Endometrium (tissue), 2 donors: ENCODE data around the gene IQCN.

ENCODE experiments used
- FAIRE-seq: peaks from 2 replicates; lab custom pipeline; 2012; peaks lifted over from hg19 to GRCh38; lab: Jason Lieb, UNC
- donor health status: control.
- donor health status: control.

IQCN gene

GRCh38 chr19:18233224-18233825 is 40.9 kb downstream of the IQCN start:
- no peak for FAIRE-seq

GRCh38 chr19:18232540-18233223 is 41.6 kb downstream of the IQCN start:
- no peak for FAIRE-seq

GRCh38 chr19:18231775-18232174 is 42.5 kb downstream of the IQCN start:
- no peak for FAIRE-seq

GRCh38 chr19:18230941-18231734 is 43.1 kb downstream of the IQCN start:
- no peak for FAIRE-seq

- FAIRE-seq: no peak
Observed at GRCh38 chr19:18229915-18230314, 44.3 kb downstream of the IQCN start.

- FAIRE-seq: no peak
Observed at GRCh38 chr19:18229474-18229873, 44.8 kb downstream of the IQCN start.

- no peak for FAIRE-seq
Observed at GRCh38 chr19:18227781-18228271, 46.4 kb downstream of the IQCN start.

GRCh38 chr19:18226956-18227780 is 47.1 kb downstream of the IQCN start:
- no peak for FAIRE-seq

- no peak for FAIRE-seq
Observed at GRCh38 chr19:18225702-18226468, 48.4 kb downstream of the IQCN start, which contains the start of gene PDE4C. Gene PDE4C, minus strand, starts transcription at chr19:18226438. Its CDS starts 23 bp downstream, at chr19:18226415.

- no peak for FAIRE-seq
Observed at GRCh38 chr19:18225355-18225701, 48.9 kb downstream of the IQCN start.

GRCh38 chr19:18224525-18225354 is 49.5 kb downstream of the IQCN start:
- peak; percentile 98 for FAIRE-seq

GRCh38 chr19:18223860-18224524 is 50.3 kb downstream of the IQCN start:
- no peak for FAIRE-seq

GRCh38 chr19:18221815-18222725 is 52.2 kb downstream of the IQCN start:
- no peak for FAIRE-seq

GRCh38 chr19:18220632-18221275 is 53.5 kb downstream of the IQCN start:
- FAIRE-seq: no peak

- no peak for FAIRE-seq
Observed at GRCh38 chr19:18219911-18220631, 54.2 kb downstream of the IQCN start.

- FAIRE-seq: no peak
Observed at GRCh38 chr19:18218600-18218999, 55.7 kb downstream of the IQCN start.

GRCh38 chr19:18218159-18218558 is 56.1 kb downstream of the IQCN start:
- no peak for FAIRE-seq

GRCh38 chr19:18216789-18217188 is 57.5 kb downstream of the IQCN start:
- FAIRE-seq: no peak
